HepG2 (cell line): Measurements from ENCODE around the gene SF3B6. TPM values are rescaled to one million over a fixed set of nuclear protein-coding genes. Genes with fewer than 3 reads are reported as not detected.

Source experiments
- DNMT3B ChIP-seq: conservative IDR thresholded peaks from 2 replicates; pipeline ENCODE4 v1.6.1; 2016; ENCODE audit warnings: missing biosample characterization, control low read depth
- FIP1L1 ChIP-seq: fragments of 200-400 bp; formaldehyde crosslinking; IDR thresholded peaks from 2 replicates; pipeline ENCODE4 v1.6.1; 2018; ENCODE audit warnings: low read depth, mild to moderate bottlenecking, low read length, moderate library complexity, borderline replicate concordance; ENCODE audit not compliant: insufficient read depth
- GMEB1 ChIP-seq: sonication (generic); formaldehyde crosslinking; IDR thresholded peaks from 2 replicates; pipeline ENCODE4 v1.5.1; 2020; ENCODE audit warnings: missing genetic modification reagents, mild to moderate bottlenecking, borderline replicate concordance
- HNRNPH1 ChIP-seq: fragments of 200-400 bp; formaldehyde crosslinking; optimal IDR thresholded peaks from 2 replicates; pipeline ENCODE3; 2017; ENCODE audit warnings: mild to moderate bottlenecking, low read depth, low read length
- HNRNPL ChIP-seq: fragments of 200-400 bp; formaldehyde crosslinking; IDR thresholded peaks from 2 replicates; pipeline ENCODE4 v1.6.1; 2017; ENCODE audit warnings: mild to moderate bottlenecking, low read depth, low read length
- KMT2B ChIP-seq: IDR thresholded peaks from 2 replicates; pipeline ENCODE4 v1.6.1; 2016; ENCODE audit warnings: missing genetic modification reagents, missing compliant biosample characterization
- LBX2 ChIP-seq: sonication (generic); formaldehyde crosslinking; IDR thresholded peaks from 2 replicates; pipeline ENCODE4 v1.5.0; 2020; ENCODE audit warnings: missing genetic modification reagents, mild to moderate bottlenecking, borderline replicate concordance
- MEIS2 ChIP-seq: sonication (generic); formaldehyde crosslinking; IDR thresholded peaks from 2 replicates; pipeline ENCODE4 v1.9.0; 2021; ENCODE audit warnings: mild to moderate bottlenecking, missing genetic modification reagents
- MIER3 ChIP-seq: IDR thresholded peaks from 2 replicates; pipeline ENCODE4 v1.6.1; 2016; ENCODE audit warnings: missing compliant biosample characterization, borderline replicate concordance
- MXD3 ChIP-seq: IDR thresholded peaks from 2 replicates; pipeline ENCODE4 v1.6.1; 2016; ENCODE audit warnings: mild to moderate bottlenecking, missing biosample characterization, missing genetic modification reagents
- REL ChIP-seq: sonication (generic); formaldehyde crosslinking; conservative IDR thresholded peaks from 2 replicates; pipeline ENCODE4 v1.8.0; 2022; ENCODE audit warnings: mild to moderate bottlenecking, missing genetic modification reagents, moderate library complexity
- SIN3A ChIP-seq: IDR thresholded peaks from 2 replicates; pipeline ENCODE4 v1.6.1; 2011; ENCODE audit warnings: low read depth, mild to moderate bottlenecking, control low read depth, low read length, borderline replicate concordance
- TBP ChIP-seq: sonication (generic); formaldehyde crosslinking; IDR thresholded peaks from 2 replicates; pipeline ENCODE4 v1.5.0; 2020; ENCODE audit warnings: missing genetic modification reagents
- TGIF2 ChIP-seq: IDR thresholded peaks from 2 replicates; pipeline ENCODE4 v1.6.1; 2016; ENCODE audit warnings: control low read depth, missing compliant biosample characterization
- ZBTB20 ChIP-seq: sonication (generic); formaldehyde crosslinking; IDR thresholded peaks from 2 replicates; pipeline ENCODE4 v1.8.1; 2023; ENCODE audit warnings: missing genetic modification reagents, low read depth, mild to moderate bottlenecking, borderline replicate concordance
- ZFP82 ChIP-seq: sonication (generic); formaldehyde crosslinking; IDR thresholded peaks from 2 replicates; pipeline ENCODE4 v1.5.1; 2020; ENCODE audit warnings: mild to moderate bottlenecking, missing genetic modification reagents, borderline replicate concordance
- ZFY ChIP-seq: sonication (generic); formaldehyde crosslinking; IDR thresholded peaks from 2 replicates; pipeline ENCODE4 v1.4.0; 2020; ENCODE audit warnings: missing genetic modification reagents
- ZNF20 ChIP-seq: sonication (generic); formaldehyde crosslinking; IDR thresholded peaks from 2 replicates; pipeline ENCODE4 v1.4.0; 2020; ENCODE audit warnings: mild to moderate bottlenecking, moderate library complexity, missing genetic modification reagents
- ZNF225 ChIP-seq: sonication (generic); formaldehyde crosslinking; IDR thresholded peaks from 2 replicates; pipeline ENCODE4 v1.4.0; 2020; ENCODE audit warnings: mild to moderate bottlenecking, missing genetic modification reagents
- ZNF24 ChIP-seq: fragments of 450-650 bp; IDR thresholded peaks from 2 replicates; pipeline ENCODE4 v1.6.1; 2017; ENCODE audit warnings: antibody characterized with exemption, mild to moderate bottlenecking
- ZNF674 ChIP-seq: sonication (generic); formaldehyde crosslinking; IDR thresholded peaks from 2 replicates; pipeline ENCODE4 v1.5.0; 2020; ENCODE audit warnings: low read depth, mild to moderate bottlenecking, missing genetic modification reagents
- ZNF710 ChIP-seq: sonication (generic); formaldehyde crosslinking; IDR thresholded peaks from 2 replicates; pipeline ENCODE4 v1.5.0; 2020; ENCODE audit warnings: mild to moderate bottlenecking, missing genetic modification reagents, borderline replicate concordance
- ZNF737 ChIP-seq: sonication (generic); formaldehyde crosslinking; IDR thresholded peaks from 2 replicates; pipeline ENCODE4 v1.5.0; 2020; ENCODE audit warnings: missing genetic modification reagents, mild to moderate bottlenecking, borderline replicate concordance
- ZNF790 ChIP-seq: sonication (generic); formaldehyde crosslinking; IDR thresholded peaks from 2 replicates; pipeline ENCODE4 v1.8.0; 2022; ENCODE audit warnings: missing genetic modification reagents, mild to moderate bottlenecking, borderline replicate concordance
- ZSCAN22 ChIP-seq: sonication (generic); formaldehyde crosslinking; IDR thresholded peaks from 2 replicates; pipeline ENCODE4 v1.4.0; 2020; ENCODE audit warnings: mild to moderate bottlenecking, missing genetic modification reagents
- polyA plus RNA-seq, 8 experiments: library from polyadenylated mRNA; depleted of rRNA in 3 of 8; stranded (reverse) in 7 of 8; unstranded in 1 of 8; fragments of >200 nt; fragmentation: Illumina TruSeq in 4 of 8; extraction: Trizol in 4 of 8; gene quantifications; 2 replicates each; pipeline versions ENCODE4 v1.2.1 to v1.2.3, GENCODE V29; 2011 to 2016; ENCODE audit warnings: low read depth in 4 of 8, missing spikeins in 1 of 8, mixed read lengths in 1 of 8; ENCODE audit not compliant: insufficient read depth in 1 of 8
- total RNA-seq, 5 experiments: library from RNA; depleted of rRNA; stranded (reverse); fragments of >200 nt; fragmentation: Illumina TruSeq; extraction: Trizol; gene quantifications; 2 replicates each; pipeline ENCODE4 v1.2.3, GENCODE V29; 2016; ENCODE audit warnings: low read depth in 1 of 5

Gene SF3B6
- total and polyA plus RNA-seq, 2 of the 13 experiments (the other 11 are each of a cell fraction or from before 2014, with no cell fraction given) = 177 to 182 TPM

GRCh38 chr2:24022324-24022974 is 53.7 kb downstream of the SF3B6 start (continued):
- TF ChIP-seq HNRNPL (no peak), LBX2 (CRISPR knock-in tag) (no peak), ZNF737 (CRISPR knock-in tag) (no peak), ZBTB20 (no peak), MEIS2 (CRISPR knock-in tag) (peak; percentile 30; the same call in 1 of the 2 replicates), DNMT3B (no peak), REL (no peak), ZNF20 (CRISPR knock-in tag) (no peak), HNRNPH1 (no peak), MIER3 (peak; percentile 73; the same call in 1 of the 2 replicates), SIN3A (no peak), ZNF674 (CRISPR knock-in tag) (no peak), ZSCAN22 (CRISPR knock-in tag) (no peak), GMEB1 (no peak), MXD3 (no peak), ZNF225 (CRISPR knock-in tag) (no peak), TBP (CRISPR knock-in tag) (no peak), ZFY (CRISPR knock-in tag) (peak; percentile 38; the same call in 1 of the 2 replicates), KMT2B (CRISPR knock-in tag) (no peak), ZNF710 (CRISPR knock-in tag) (peak; percentile 59; the same call in 1 of the 2 replicates), ZFP82 (CRISPR knock-in tag) (no peak), ZNF24 (no peak), TGIF2 (CRISPR knock-in tag) (no peak), FIP1L1 (no peak), ZNF790 (CRISPR knock-in tag) (no peak)
